GM21528 (cell line): ENCODE data around the gene SHISA6.

Source experiments
- ATAC-seq: cut with Tn5 transposase; IDR thresholded peaks from one replicate; pipeline ENCODE4 v1.9.1; 2021; ENCODE audit warnings: mild to moderate bottlenecking, moderate library complexity; ENCODE audit not compliant: unreplicated experiment, low FRiP score

SHISA6 gene

DNA sequence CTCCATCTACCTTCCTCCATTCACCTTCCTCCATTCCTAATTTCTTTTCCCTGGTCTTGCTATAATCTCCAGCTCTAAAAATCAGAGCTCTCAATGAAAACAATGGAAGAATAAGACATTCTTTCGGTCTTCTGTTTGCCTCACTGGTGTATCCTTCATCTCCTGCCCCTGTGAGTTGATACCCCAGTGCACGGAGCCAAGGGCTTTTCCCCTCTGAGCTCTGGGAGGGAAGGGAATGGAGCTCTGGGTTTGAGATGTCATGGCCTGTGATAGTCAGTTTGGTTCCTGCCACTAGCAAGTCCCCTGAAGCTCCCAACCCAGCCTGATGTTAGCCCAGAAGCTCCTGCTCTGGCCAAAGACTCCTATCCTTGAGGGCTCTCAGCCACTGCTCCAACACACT lies 320.7 kb downstream of the SHISA6 start:
- ATAC-seq = no peak

DNA sequence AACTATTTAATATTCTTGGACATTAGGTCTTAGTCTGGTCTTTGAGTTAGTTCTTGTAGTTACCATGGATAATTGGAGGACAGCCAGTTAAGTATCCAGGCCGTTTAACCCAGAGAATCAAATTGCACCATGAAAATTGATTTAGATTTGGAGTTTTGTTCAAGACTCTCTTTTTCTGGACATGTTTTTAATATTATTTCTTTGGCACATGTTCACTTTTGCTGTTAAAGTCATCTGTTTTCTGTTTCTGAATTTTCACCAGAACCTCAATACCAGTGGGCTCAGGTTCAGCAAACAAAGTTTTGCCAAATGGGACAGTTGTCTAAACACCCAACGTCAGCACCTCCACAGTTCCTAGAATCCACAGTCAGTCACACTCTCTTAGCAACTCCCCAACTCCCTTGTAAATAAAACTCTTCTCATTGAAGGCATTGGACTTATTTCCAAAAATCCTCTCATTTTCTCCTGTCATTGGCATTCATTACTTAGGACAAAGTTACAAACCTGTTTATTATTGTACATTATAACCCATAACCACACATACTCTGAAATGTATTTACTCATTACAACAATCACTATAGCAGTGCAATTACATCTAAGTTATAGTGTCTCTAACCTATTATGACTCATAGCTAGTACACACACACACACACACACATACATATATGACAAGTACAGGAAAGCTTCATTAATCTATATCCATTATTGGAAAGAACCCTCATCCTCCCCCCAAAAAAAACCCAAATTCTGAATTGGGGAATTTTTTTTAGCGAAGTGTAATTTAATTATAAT lies 323.8 kb downstream of the SHISA6 start:
- ATAC-seq = no peak

DNA sequence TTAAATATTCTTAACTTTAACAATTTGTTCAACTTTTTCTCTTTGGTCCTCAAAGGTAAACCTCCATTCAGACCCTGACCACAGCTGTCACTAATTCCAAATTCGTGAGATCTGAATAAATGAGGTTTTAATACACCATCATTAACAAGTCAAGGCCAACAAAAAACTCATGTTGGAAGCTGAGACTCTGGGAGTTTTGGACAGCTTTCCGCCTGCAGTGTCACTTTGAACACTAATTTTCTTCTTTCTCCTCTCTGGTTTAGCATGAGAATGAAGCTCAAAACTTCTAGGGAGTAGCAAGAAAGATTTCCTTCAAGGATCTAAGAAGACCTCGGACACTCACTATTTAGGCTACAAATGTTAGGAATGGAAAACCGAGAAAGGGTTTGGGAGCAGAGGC lies 324.6 kb downstream of the SHISA6 start:
- ATAC-seq = no peak

DNA sequence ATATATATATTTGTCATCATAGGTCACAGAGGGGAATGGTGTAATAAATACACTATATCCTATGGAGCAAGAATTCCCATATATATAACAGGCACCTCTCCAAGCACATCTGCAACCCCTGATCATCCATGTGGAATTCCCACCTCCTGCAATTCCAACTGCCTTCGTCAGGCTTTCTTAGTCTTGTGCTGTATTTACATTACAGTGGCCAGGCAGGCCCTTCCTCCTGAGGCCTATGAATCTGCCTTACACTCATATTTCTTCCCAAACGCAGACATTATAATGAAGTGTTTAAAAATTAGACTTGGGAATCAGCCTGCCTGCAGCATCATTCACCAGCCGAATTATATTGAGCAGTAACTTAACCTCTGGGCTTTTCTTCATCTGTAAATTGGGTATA lies 338.0 kb downstream of the SHISA6 start:
- no peak for ATAC-seq

DNA sequence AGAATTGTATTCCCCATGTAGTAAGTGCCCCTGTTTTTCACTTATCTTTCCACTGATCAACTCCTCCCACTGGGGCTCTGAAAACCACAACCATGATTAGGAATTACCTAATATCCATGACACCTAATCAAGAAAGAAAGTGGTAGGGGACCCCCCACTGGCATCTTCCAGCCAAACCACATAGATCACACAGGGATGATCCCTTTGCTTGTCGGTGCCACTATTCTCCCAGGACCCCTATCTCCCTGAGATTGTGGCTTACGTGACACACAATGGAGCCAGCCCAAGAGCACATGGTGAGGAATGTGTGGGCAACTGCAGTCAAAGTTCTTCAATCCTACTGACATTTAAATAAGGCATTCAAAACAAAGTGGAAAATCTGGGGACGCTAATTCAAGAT lies 339.7 kb downstream of the SHISA6 start:
- no peak for ATAC-seq

DNA sequence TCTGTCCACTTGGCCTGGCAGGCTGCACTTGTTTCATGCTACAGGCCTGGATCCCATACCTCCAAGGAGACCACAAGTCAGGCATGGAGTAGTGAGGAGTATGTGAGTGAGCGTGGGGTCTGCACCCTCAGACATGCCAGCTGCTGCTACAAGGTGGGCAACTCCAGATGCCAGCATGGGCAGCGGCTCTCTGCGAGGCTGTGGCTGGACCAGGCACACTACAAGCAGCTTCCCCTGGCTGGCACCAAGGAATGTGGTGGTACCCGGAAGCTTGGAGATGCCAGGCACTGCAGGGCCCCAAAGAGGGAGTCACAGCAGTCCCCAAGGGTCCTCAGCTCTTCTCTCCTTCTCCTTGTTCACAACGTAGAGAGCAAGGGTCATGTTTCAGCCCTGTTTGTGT lies 341.2 kb downstream of the SHISA6 start:
- no peak for ATAC-seq

DNA sequence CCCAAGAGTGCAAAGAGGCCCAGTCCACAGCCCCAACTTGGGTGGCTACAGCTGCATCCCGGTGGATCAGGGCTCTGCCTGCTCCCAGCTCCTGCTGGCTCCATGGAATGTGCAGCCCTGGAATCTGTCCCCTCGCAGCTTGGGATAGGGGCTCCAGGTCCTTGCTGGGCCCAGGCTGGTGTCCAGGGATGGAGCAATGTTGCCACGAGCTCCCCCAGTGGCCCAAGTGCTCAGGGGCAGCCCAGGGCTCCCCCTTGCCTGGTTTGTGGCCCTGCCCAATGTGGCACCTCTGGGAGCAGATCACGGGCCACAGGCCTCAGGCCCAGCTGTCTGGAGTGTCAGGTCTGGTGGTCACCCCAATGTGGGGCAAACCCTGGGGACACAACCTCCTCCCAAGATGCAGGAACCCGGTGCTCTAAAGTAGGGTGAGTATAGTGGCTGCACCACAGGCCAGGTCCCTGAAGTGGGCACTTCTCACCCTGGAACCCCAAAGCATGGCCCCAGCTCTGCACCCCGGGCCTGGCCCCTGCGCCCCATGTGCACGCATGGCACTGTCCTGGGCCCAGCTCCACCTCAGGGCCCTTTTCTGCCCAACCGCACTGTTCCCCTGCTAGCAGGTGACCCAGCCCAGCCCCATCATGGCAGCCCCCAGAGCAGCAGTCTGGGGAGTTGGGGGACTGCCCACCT lies 342.4 kb downstream of the SHISA6 start:
- ATAC-seq = no peak

DNA sequence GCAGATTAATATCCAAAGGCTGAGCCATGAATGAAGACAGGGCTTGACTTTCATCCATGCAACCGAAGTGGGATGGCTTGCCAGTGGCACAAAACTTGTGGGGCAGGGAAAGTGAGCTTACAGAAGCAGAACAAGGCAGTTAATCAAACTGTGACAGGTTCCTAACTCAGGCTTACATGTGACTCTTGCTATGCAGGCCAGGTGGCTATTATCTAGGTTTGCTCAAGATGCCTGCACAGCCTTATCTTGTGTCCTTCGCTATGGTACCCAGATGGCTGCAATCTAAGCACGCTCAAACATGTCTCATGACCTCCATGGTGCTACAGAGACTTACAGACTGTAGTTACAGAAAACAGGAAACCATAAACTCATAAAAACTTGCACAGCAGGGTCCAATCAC lies 348.7 kb downstream of the SHISA6 start:
- no peak for ATAC-seq

DNA sequence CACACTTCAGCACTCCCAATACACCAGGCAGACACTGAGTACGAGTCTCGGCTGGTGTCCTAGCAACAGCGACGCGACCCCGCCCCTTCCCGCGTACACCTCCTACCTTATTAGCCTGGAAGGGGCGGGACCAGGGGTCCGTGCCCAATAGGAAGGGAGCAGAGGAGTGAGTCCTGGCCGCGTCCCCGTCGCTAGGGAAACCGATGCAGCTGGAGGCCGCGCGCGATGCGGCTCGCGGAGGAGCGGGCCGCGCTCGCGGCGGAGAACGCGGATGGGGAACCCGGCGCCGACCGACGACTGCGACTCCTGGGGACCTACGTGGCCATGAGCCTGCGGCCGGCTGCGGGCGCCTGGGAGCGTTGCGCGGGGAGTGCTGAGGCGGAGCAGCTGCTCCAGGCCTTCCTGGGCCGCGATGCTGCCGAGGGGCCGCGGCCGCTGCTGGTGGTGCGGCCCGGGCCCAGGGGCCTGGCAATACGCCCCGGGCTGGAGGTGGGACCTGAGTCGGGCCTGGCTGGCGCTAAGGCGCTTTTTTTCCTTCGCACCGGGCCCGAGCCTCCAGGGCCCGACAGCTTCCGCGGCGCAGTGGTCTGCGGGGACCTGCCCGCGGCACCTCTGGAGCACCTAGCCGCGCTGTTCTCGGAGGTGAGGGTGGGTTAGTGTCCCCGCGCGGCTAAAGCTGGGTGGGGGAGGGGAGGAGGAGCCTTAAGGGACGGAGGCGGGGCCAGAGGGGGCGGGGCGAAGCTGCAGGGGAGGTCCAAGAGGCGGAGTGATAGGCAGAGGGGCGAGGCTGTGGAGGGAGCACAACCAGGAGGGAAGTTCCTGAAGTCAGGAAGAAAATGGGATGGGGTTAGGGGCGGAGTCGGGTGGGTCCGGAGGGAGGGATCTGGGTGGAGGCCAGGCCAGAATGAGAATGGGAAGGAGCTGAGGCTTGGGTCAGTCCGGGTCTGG lies 357.5 kb downstream of the SHISA6 start, which contains the start of gene DNAH9:
Gene DNAH9, plus strand, starts transcription at position 197 of the 948 bp plus-strand sequence. Its CDS starts 29 bp downstream, at position 226.
- ATAC-seq = no peak

DNA sequence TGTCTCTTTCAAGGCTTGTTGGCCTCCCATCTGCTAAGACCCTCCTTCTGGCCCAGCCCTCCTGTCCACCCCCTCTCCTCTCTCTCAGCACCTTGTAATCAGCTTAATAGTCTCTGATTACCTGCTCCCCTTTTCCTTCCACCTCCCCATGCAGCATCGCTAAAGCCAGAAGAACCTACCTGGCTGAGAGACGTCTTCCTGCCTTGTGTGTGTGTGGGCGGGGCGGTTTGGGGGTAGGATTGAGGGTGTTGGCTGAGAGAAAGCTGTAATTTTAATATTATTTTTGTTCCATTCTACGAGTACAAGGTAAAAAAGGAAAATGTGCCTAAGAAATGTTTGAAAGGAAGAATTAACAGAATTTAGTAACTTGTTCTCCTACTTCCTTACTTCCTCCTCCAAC lies 360.6 kb downstream of the SHISA6 start:
- ATAC-seq = no peak

DNA sequence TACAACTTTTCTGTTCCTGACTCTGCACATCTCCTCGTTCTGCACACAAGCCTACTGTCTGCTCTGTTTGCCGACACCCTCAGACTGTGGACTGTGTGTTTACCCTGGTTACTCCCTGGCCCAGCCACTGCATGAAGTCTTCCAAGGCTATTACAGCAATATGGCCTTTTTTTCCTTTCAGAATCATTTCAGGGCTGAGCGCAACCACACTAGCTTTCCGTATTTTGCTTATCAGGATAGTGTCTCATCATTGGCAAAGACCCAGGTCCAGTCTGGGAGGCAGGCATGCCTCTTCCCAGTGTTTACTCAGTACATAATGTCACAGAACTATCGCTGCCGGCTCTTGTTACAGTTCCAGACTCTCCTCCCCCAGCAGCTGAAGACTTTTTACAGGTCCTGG lies 367.4 kb downstream of the SHISA6 start:
- no peak for ATAC-seq

DNA sequence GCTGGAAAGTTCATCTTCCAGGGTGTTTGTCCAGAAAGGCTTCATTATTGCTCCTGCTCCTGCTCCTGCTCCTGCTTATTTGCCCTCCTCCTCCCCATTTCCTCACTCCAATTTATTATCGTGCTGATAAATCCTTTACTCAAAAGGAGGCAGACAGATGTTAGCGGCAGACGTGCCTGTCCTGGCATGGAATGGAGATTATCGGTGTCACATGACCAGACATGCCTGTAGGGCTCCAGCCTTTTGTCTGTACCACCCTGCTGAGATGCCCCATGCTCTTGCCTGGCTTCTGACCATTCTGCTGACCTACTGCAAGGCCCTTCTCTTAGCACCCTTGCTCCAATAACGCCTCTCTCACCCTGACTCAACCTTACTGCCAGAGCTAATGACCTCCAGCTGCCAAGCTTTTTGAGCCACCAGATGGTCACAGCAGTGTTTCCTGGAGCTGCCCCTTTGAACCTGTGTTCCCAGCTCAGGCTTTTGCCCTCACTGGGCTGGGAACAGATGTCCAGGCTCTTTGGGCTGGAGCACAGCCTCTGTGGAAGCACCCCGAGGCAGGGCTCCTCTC lies 370.1 kb downstream of the SHISA6 start:
- ATAC-seq = no peak

DNA sequence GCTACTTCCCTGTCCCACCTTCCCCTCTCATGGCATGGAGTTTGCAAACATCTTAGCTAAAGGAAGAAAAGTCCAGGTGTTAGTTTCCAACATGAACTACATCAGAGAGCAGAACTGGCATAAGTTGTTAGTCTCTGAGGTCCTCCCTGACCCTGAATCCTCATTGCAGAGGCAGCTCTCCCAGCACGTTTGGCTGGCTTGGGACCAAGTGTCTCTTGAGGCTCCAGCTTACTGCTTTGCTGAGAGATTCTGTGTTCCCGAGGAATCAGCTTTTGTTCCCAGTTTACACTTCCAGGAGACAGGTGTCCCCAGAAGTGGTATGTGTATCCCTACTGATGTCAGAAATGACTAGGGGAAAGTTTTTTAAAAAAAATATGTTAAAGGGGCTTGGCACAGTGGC lies 371.9 kb downstream of the SHISA6 start:
- ATAC-seq = no peak
